Measurements from ENCODE around the gene CD300LB. TPM values are rescaled to one million over a fixed set of nuclear protein-coding genes. Genes with fewer than 3 reads are reported as not detected.
A peak's percentile ranks its signal among the peaks of the same experiment; 100 is the strongest.

Gene CD300LB
- polyA plus RNA-seq, 2 of the 4 experiments (the other 2 are of a cell fraction): not detected

GRCh38 chr17:74473294-74473693 lies 58.0 kb downstream of the CD300LB start (continued):
- no peak for TF ChIP-seq ELK1 (IDR thresholded peaks at IDR 0.05; ENCODE audit: low read depth, low read length)
- no peak for TF ChIP-seq E2F6 (IDR thresholded peaks at IDR 0.05; ENCODE audit: borderline replicate concordance, low read depth)
- TF ChIP-seq KDM1A (IDR thresholded peaks at IDR 0.05; ENCODE audit: low read depth): no peak
- TF ChIP-seq SMC3 (IDR thresholded peaks at IDR 0.05): no peak
- TF ChIP-seq JUNB (IDR thresholded peaks at IDR 0.05): no peak
- TF ChIP-seq CBX8 (IDR thresholded peaks at IDR 0.05): no peak

GRCh38 chr17:74472890-74473289 lies 58.4 kb downstream of the CD300LB start:
- H3K9me3 ChIP-seq: peaks cover 23% of the 10 kb centered on the region
- TF ChIP-seq BCL3 (IDR thresholded peaks at IDR 0.05): no peak
- no peak for TF ChIP-seq CBX2 (IDR thresholded peaks at IDR 0.05; ENCODE audit: borderline replicate concordance, low read depth)
- TF ChIP-seq FOSL2 (IDR thresholded peaks at IDR 0.05): no peak
- no peak for TF ChIP-seq FOSL2 (CRISPR knock-in tag; IDR thresholded peaks at IDR 0.05)
- TF ChIP-seq CEBPB (IDR thresholded peaks at IDR 0.05): no peak
- TF ChIP-seq HDAC2 (IDR thresholded peaks at IDR 0.05): no peak
- no peak for TF ChIP-seq HOXB13 (CRISPR knock-in tag; IDR thresholded peaks at IDR 0.05; ENCODE audit: low read depth)
- TF ChIP-seq TFCP2L1 (CRISPR knock-in tag; IDR thresholded peaks at IDR 0.05): no peak
- TF ChIP-seq ZFP36 (IDR thresholded peaks at IDR 0.05; ENCODE audit: borderline replicate concordance, partially characterized antibody): no peak
- TF ChIP-seq ZC3H11A (IDR thresholded peaks at IDR 0.05): no peak
- TF ChIP-seq CHD2 (IDR thresholded peaks at IDR 0.05; ENCODE audit: low read length, partially characterized antibody): no peak
- no peak for TF ChIP-seq NPAS2 (CRISPR knock-in tag; IDR thresholded peaks at IDR 0.05; ENCODE audit: borderline replicate concordance)
- TF ChIP-seq SREBF2 (IDR thresholded peaks at IDR 0.05): no peak
- TF ChIP-seq REST (IDR thresholded peaks at IDR 0.05): no peak
- TF ChIP-seq MAFK (IDR thresholded peaks at IDR 0.05; ENCODE audit: partially characterized antibody): no peak
- TF ChIP-seq RFX5 (IDR thresholded peaks at IDR 0.05): no peak
- no peak for TF ChIP-seq POLR2A (IDR thresholded peaks at IDR 0.05; ENCODE audit: low read length)
- TF ChIP-seq CTCF (IDR thresholded peaks at IDR 0.05): no peak
- ATAC-seq: 0 out of 6 replicates have a peak, but pooled peaks of 1 of the 2 experiments have one; percentile 36
- FAIRE-seq: no peak
- H3K4me1 ChIP-seq: no peaks in the 10 kb centered on the region
- ChIA-PET CTCF (interaction anchor here (1.2 to 11.3 kb wide), 5 partner anchors 12 to 185 kb away, joined by 3 to 86 read pairs (median 6); partner anchors contain the start of gene GPR142), POLR2A (no interaction called here)
- H3K4me3 ChIP-seq: no peak overlapping the region
- WGBS (ENCODE audit: missing lambda C conversion rate): 26% methylated on average over 4 of the region's 4 CpGs
- H3K27ac ChIP-seq: no peak overlapping the region
- no peak for DNase-seq (ENCODE audit: low read depth in 1 of 2, low spot score in 1 of 2)
- no peak overlapping the region for H3K4me2 ChIP-seq

Data from A549 (cell line).